ENCODE results near the gene AUTS2. TPM values are rescaled to one million over a fixed set of nuclear protein-coding genes. Genes with fewer than 3 reads are reported as not detected.

Gene AUTS2
- total and polyA plus RNA-seq, 2 donors (not counting 1 experiment from before 2014, with no cell fraction given), result 0.60 to 9.1 TPM

DNA sequence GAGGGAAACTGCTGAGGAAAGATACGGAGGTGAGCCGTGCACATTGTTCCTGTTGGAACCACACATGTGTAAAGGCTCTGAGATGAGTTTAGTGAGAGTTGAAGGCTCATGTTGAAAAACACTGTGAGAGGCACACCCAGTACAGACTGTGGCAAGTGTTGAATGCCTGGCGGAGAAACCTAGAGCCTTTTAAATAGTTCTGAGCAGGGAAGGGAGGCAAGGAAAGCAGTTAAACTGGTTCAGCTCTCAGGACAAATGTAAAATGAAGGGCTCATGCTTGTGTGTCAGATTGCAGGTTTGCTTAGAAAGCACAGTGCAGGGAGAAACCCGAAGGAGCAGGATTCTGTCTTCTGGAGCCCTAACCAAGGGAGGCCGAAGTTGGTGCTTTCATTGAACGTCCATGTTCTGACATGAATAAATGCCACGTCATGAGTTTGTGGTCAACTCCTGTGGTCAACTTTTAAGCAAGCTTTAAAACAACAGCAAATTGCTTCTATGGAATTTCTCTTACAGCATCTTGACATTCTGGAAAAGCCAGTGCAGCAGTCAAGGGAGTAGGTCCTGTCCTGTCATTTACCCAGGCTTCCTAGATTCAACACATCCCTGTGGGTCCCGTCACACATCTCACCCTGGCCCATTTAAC, 882.8 kb downstream of the AUTS2 start:
- H3K4me2 ChIP-seq (ENCODE audit: extremely low read depth, insufficient read depth, low read length), result no peak overlapping the region
- DNase-seq (ENCODE audit: low read depth in 2 of 2), result peak in 1 of 2 donors; percentile 68

DNA sequence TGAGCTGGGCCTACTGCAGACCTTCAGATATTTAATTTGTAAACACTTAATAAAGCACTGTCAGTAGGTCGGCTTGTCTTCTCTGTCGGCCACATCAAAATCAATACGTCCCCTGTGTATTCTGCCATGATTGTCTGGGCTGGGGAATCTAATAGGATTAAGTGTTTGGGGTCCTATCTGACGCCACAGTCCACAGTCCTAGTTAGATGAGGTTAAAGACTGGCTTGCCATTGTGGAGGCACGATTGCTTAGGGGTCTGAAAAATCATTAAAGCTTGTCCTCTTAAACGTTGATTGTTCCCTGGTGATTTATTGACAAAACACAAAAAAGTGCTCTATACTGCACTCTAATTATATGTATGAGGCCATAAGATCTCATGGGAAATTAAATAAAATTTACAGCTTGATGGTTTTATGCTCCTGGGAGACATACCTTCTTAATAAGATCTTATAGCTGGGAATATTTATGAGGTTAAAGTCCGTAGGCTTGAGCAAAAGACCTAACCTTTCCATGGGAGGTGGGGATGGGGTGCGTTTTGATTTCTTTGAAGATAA, 883.4 kb downstream of the AUTS2 start:
- Histone ChIP-seq H3K27ac (ENCODE audit: insufficient read depth, low read length) (no peak overlapping the region), H3K4me2 (ENCODE audit: extremely low read depth, insufficient read depth, low read length) (no peak overlapping the region), H2AFZ (ENCODE audit: low read length) (no peak overlapping the region), H3K36me3 (ENCODE audit: control insufficient read depth, insufficient read depth, low read length) (no peaks in the 10 kb centered on the region), H3K27me3 (ENCODE audit: control insufficient read depth, insufficient read depth, low read length) (no peaks in the 10 kb centered on the region), H3K4me1 (ENCODE audit: control insufficient read depth, extremely low read depth, insufficient read depth, low read length) (no peaks in the 10 kb centered on the region), H3K79me2 (ENCODE audit: control insufficient read depth, insufficient read depth, low read length) (no peaks in the 10 kb centered on the region), H3K9me3 (ENCODE audit: control insufficient read depth, insufficient read depth, low read depth, low read length) (no peaks in the 10 kb centered on the region), H3K9ac (ENCODE audit: insufficient read depth, low read length) (no peak overlapping the region), H4K20me1 (ENCODE audit: control insufficient read depth, extremely low read depth, insufficient read depth, low read length) (no peaks in the 10 kb centered on the region), H3K4me3 (replicated peaks in 1 of 4; ENCODE audit: control extremely low read depth in 1 of 4, insufficient read depth in 1 of 4, low read depth in 3 of 4, low read length in 4 of 4) (no peak overlapping the region)
- TF ChIP-seq, protein P1, sequence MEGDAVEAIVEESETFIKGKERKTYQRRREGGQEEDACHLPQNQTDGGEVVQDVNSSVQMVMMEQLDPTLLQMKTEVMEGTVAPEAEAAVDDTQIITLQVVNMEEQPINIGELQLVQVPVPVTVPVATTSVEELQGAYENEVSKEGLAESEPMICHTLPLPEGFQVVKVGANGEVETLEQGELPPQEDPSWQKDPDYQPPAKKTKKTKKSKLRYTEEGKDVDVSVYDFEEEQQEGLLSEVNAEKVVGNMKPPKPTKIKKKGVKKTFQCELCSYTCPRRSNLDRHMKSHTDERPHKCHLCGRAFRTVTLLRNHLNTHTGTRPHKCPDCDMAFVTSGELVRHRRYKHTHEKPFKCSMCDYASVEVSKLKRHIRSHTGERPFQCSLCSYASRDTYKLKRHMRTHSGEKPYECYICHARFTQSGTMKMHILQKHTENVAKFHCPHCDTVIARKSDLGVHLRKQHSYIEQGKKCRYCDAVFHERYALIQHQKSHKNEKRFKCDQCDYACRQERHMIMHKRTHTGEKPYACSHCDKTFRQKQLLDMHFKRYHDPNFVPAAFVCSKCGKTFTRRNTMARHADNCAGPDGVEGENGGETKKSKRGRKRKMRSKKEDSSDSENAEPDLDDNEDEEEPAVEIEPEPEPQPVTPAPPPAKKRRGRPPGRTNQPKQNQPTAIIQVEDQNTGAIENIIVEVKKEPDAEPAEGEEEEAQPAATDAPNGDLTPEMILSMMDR (conservative IDR thresholded peaks at IDR 0.05 in 1 of 2, IDR thresholded peaks at IDR 0.05 in 1 of 2; ENCODE audit: low read depth in 1 of 2, low read length in 2 of 2), result no peak
- no peak for TF ChIP-seq EZH2 (IDR thresholded peaks at IDR 0.05; ENCODE audit: low read length, missing control alignments)
- DNase-seq (ENCODE audit: low read depth in 2 of 2), result no peak

More for the DNA sequence above, 882.8 kb downstream of the AUTS2 start:
- no peak overlapping the region for H3K9ac ChIP-seq (ENCODE audit: insufficient read depth, low read length)
- TF ChIP-seq EZH2 (IDR thresholded peaks at IDR 0.05; ENCODE audit: low read length, missing control alignments), result no peak
- TF ChIP-seq, protein P1 (conservative IDR thresholded peaks at IDR 0.05 in 1 of 2, IDR thresholded peaks at IDR 0.05 in 1 of 2; ENCODE audit: low read depth in 1 of 2, low read length in 2 of 2), result no peak
- H3K79me2 ChIP-seq (ENCODE audit: control insufficient read depth, insufficient read depth, low read length), result no peaks in the 10 kb centered on the region
- H2AFZ ChIP-seq (ENCODE audit: low read length), result no peak overlapping the region
- H3K27ac ChIP-seq (ENCODE audit: insufficient read depth, low read length), result no peak overlapping the region
- H3K36me3 ChIP-seq (ENCODE audit: control insufficient read depth, insufficient read depth, low read length), result no peaks in the 10 kb centered on the region
- no peaks in the 10 kb centered on the region for H3K27me3 ChIP-seq (ENCODE audit: control insufficient read depth, insufficient read depth, low read length)
- H3K4me1 ChIP-seq (ENCODE audit: control insufficient read depth, extremely low read depth, insufficient read depth, low read length), result no peaks in the 10 kb centered on the region
- H3K4me3 ChIP-seq (replicated peaks in 1 of 4; ENCODE audit: control extremely low read depth in 1 of 4, insufficient read depth in 1 of 4, low read depth in 3 of 4, low read length in 4 of 4), result no peak overlapping the region
- no peaks in the 10 kb centered on the region for H4K20me1 ChIP-seq (ENCODE audit: control insufficient read depth, extremely low read depth, insufficient read depth, low read length)
- no peaks in the 10 kb centered on the region for H3K9me3 ChIP-seq (ENCODE audit: control insufficient read depth, insufficient read depth, low read depth, low read length)

DNA sequence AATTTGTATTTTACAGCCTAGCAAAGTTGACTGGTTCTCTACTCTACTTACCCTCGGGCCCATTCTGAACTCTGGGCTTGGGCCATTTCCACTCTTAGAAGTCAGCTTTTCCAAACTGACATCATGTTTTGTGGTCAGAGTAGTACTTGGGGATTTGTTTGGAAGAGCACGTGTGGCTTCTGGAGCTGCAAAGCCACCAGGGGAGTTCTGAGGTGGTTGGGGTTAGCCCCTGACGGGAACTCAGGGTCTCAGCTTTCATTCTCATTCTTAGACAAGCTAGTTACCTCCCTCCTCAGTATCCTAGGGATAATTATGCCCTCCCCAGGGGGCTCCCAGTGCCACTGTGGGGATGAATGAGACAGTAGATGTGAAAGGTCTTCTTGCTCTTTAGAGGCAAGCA, 886.0 kb downstream of the AUTS2 start:
- Histone ChIP-seq H2AFZ (ENCODE audit: low read length) (no peak overlapping the region), H3K9ac (ENCODE audit: insufficient read depth, low read length) (no peak overlapping the region), H3K4me3 (replicated peaks in 1 of 4; ENCODE audit: control extremely low read depth in 1 of 4, insufficient read depth in 1 of 4, low read depth in 3 of 4, low read length in 4 of 4) (no peak overlapping the region), H3K4me2 (ENCODE audit: extremely low read depth, insufficient read depth, low read length) (no peak overlapping the region), H3K9me3 (ENCODE audit: control insufficient read depth, insufficient read depth, low read depth, low read length) (no peaks in the 10 kb centered on the region), H3K36me3 (ENCODE audit: control insufficient read depth, insufficient read depth, low read length) (no peaks in the 10 kb centered on the region), H3K27ac (ENCODE audit: insufficient read depth, low read length) (no peak overlapping the region), H4K20me1 (ENCODE audit: control insufficient read depth, extremely low read depth, insufficient read depth, low read length) (no peaks in the 10 kb centered on the region), H3K27me3 (ENCODE audit: control insufficient read depth, insufficient read depth, low read length) (no peaks in the 10 kb centered on the region), H3K79me2 (ENCODE audit: control insufficient read depth, insufficient read depth, low read length) (no peaks in the 10 kb centered on the region), H3K4me1 (ENCODE audit: control insufficient read depth, extremely low read depth, insufficient read depth, low read length) (no peaks in the 10 kb centered on the region)
- TF ChIP-seq, protein P1 (conservative IDR thresholded peaks at IDR 0.05 in 1 of 2, IDR thresholded peaks at IDR 0.05 in 1 of 2; ENCODE audit: low read depth in 1 of 2, low read length in 2 of 2), result no peak
- no peak for TF ChIP-seq EZH2 (IDR thresholded peaks at IDR 0.05; ENCODE audit: low read length, missing control alignments)
- DNase-seq (ENCODE audit: low read depth in 2 of 2), result no peak
